B cell (primary cell): ENCODE results near the gene STK4.

Experiments used
- EZH2 ChIP-seq: IDR thresholded peaks from 2 replicates; pipeline ENCODE4 v1.6.1; 2012; ENCODE audit warnings: borderline replicate concordance, low read depth, mild to moderate bottlenecking, moderate library complexity, low read length; ENCODE audit not compliant: insufficient read depth, poor library complexity, severe bottlenecking
- TF ChIP-seq, protein P1 (sequence below): fragments of 200-600 bp; IDR thresholded peaks from one replicate; pipeline ENCODE4 v1.8.0; 2022; ENCODE audit warnings: antibody characterized with exemption, mild to moderate bottlenecking

DNA sequence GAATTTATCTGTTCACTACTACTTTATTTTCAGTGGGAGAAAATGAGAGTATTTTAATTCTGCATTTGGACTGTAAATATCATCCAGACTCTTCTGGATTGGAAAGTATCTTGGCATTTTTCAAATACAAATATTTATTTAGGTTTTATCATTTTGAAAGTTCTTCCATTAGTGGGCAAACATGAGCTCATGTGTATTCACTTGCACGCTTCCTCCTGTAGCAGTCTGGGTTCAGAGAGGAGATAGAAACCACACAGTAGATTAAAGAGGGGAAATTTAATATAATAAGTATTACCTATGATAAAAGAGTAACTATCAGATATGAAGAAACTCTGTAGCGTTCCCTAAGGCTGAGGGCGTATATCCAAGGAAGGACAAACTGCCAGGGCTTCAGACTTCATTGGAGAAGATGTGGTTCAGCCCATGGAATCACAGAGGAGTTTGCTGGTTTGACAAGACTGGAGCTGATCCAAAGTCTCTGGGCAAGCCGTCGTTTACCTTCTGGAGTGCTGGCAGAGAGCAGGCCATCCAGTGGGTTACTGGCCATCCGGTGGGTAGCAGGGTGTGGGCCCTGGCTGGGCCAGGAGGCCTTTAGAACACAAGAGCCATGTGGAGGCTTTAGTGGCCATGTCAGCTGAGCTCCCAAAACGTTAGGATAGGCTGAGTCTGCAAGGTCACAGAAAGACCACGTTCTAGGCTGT lies 90.3 kb downstream of the STK4 start:
- TF ChIP-seq, protein P1, sequence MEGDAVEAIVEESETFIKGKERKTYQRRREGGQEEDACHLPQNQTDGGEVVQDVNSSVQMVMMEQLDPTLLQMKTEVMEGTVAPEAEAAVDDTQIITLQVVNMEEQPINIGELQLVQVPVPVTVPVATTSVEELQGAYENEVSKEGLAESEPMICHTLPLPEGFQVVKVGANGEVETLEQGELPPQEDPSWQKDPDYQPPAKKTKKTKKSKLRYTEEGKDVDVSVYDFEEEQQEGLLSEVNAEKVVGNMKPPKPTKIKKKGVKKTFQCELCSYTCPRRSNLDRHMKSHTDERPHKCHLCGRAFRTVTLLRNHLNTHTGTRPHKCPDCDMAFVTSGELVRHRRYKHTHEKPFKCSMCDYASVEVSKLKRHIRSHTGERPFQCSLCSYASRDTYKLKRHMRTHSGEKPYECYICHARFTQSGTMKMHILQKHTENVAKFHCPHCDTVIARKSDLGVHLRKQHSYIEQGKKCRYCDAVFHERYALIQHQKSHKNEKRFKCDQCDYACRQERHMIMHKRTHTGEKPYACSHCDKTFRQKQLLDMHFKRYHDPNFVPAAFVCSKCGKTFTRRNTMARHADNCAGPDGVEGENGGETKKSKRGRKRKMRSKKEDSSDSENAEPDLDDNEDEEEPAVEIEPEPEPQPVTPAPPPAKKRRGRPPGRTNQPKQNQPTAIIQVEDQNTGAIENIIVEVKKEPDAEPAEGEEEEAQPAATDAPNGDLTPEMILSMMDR, result no peak
- no peak for TF ChIP-seq EZH2
